Uterus (tissue), 4 donors: ENCODE results near the gene NBAS. TPM values are rescaled to one million over a fixed set of nuclear protein-coding genes. Genes with fewer than 3 reads are reported as not detected.

Experiments used
- DNase-seq, 2 donors: peaks; one replicate each; pipeline ENCODE4 v3.0.0-alpha.2; 2019 to 2020
- H3K27ac ChIP-seq, 2 donors: fragments of 200-600 bp; sonication (generic); 1 replicate in 1 of 2; 2 replicates in 1 of 2; pipeline ENCODE4 v1.5.1; 2016 to 2018
- H3K27me3 ChIP-seq, 2 donors: fragments of 200-600 bp; sonication (generic); one replicate each; pipeline ENCODE4 v1.5.1; 2018 to 2019; ENCODE audit warnings: control low read depth in 1 of 2
- H3K36me3 ChIP-seq, 2 donors: fragments of 200-600 bp; sonication (generic); one replicate each; pipeline ENCODE4 v1.5.1; 2019; ENCODE audit warnings: control low read depth in 1 of 2
- H3K4me1 ChIP-seq, 2 donors: fragments of 200-600 bp; sonication (generic); one replicate each; pipeline ENCODE4 v1.5.1; 2018 to 2019; ENCODE audit warnings: control low read depth in 1 of 2
- H3K4me3 ChIP-seq, 2 donors: fragments of 200-600 bp; sonication (generic); 1 replicate in 1 of 2; 2 replicates in 1 of 2; pipeline ENCODE4 v1.5.1; 2018 to 2019; ENCODE audit warnings: mild to moderate bottlenecking in 1 of 2
- H3K9me3 ChIP-seq, 2 donors: fragments of 200-600 bp; sonication (generic); one replicate each; pipeline ENCODE4 v1.5.1; 2019; ENCODE audit warnings: control low read depth in 1 of 2
- POLR2A ChIP-seq, 2 donors: fragments of 450-650 bp; IDR thresholded peaks; one replicate each; pipeline ENCODE4 v1.6.1; 2016; ENCODE audit warnings: antibody characterized with exemption in 2 of 2, mild to moderate bottlenecking in 1 of 2, moderate library complexity in 1 of 2
- intact Hi-C: fragments of 100-400 bp; cut with DNase I; formaldehyde crosslinking; loops from one replicate; pipeline ENCODE4 v1.15.1; 2023; ENCODE audit warnings: low total_unique reads
- total RNA-seq, 4 donors: library from RNA; depleted of rRNA in 3 of 4; stranded (reverse); fragments of >200 nt in 3 of 4; gene quantifications; one replicate each; pipeline versions ENCODE4 v1.1.0 to v1.2.4, GENCODE V29; 2014 to 2023
- TF ChIP-seq, protein P1 (sequence below), 4 experiments: fragments of 200-600 bp in 2 of 4; fragments of 450-650 bp in 2 of 4; sonication (generic) in 2 of 4; IDR thresholded peaks; one replicate each; pipeline ENCODE4 v1.5.1; 2016 to 2019; ENCODE audit warnings: antibody characterized with exemption in 4 of 4, mild to moderate bottlenecking in 2 of 4, moderate library complexity in 1 of 4
- donor health status: DM: yes; HTN: yes; CAD: no.

Gene NBAS
- total RNA-seq, 4 donors from 2014 or later = 36.2 to 93.5 (median 49.5) TPM

GRCh38 chr2:15606481-15607441 is 45.6 kb upstream of the NBAS start:
- Histone ChIP-seq H3K27me3 (no peaks in the 10 kb centered on the region), H3K4me3 (no peak overlapping the region), H3K27ac (no peak overlapping the region), H3K4me1 (no peaks in the 10 kb centered on the region), H3K36me3 (no peaks in the 10 kb centered on the region), H3K9me3 (no peaks in the 10 kb centered on the region)
- intact Hi-C loops = no loop called here
- TF ChIP-seq, protein P1, sequence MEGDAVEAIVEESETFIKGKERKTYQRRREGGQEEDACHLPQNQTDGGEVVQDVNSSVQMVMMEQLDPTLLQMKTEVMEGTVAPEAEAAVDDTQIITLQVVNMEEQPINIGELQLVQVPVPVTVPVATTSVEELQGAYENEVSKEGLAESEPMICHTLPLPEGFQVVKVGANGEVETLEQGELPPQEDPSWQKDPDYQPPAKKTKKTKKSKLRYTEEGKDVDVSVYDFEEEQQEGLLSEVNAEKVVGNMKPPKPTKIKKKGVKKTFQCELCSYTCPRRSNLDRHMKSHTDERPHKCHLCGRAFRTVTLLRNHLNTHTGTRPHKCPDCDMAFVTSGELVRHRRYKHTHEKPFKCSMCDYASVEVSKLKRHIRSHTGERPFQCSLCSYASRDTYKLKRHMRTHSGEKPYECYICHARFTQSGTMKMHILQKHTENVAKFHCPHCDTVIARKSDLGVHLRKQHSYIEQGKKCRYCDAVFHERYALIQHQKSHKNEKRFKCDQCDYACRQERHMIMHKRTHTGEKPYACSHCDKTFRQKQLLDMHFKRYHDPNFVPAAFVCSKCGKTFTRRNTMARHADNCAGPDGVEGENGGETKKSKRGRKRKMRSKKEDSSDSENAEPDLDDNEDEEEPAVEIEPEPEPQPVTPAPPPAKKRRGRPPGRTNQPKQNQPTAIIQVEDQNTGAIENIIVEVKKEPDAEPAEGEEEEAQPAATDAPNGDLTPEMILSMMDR (IDR thresholded peaks at IDR 0.05) = no peak
- TF ChIP-seq POLR2A (IDR thresholded peaks at IDR 0.05) = no peak
- DNase-seq = no peak

- Histone ChIP-seq H3K27me3 (no peaks in the 10 kb centered on the region), H3K4me1 (no peaks in the 10 kb centered on the region), H3K27ac (no peak overlapping the region), H3K9me3 (no peaks in the 10 kb centered on the region), H3K36me3 (no peaks in the 10 kb centered on the region), H3K4me3 (no peak overlapping the region)
- TF ChIP-seq POLR2A (IDR thresholded peaks at IDR 0.05) = no peak
- TF ChIP-seq, protein P1 (IDR thresholded peaks at IDR 0.05) = no peak
- no peak for DNase-seq
- intact Hi-C loops = no loop called here
Observed at GRCh38 chr2:15605721-15606120, 44.6 kb upstream of the NBAS start.

DNA sequence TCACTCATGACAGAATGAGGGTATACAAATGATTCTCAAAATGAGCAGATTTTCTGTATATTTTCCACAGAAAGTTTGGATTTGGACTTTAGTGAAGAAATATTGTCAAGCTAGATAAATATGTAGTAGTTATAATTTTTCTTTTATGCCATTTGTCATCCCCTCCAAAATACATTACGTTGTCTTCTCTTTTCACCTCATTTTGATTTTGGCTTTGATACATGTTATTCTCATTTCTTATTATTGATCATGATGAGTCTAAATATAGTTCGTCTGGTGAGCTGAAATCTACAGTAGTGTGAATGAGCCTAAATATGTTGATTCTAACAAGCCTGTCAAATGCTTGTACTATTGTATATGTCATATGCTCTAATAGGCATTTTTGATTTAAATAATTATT is 42.8 kb upstream of the NBAS start:
- intact Hi-C loops = no loop called here
- H3K27ac ChIP-seq = no peak overlapping the region
- no peaks in the 10 kb centered on the region for H3K4me1 ChIP-seq
- DNase-seq = no peak
- TF ChIP-seq, protein P1 (IDR thresholded peaks at IDR 0.05) = no peak
- TF ChIP-seq POLR2A (IDR thresholded peaks at IDR 0.05) = no peak
- no peak overlapping the region for H3K4me3 ChIP-seq
- H3K36me3 ChIP-seq = no peaks in the 10 kb centered on the region
- no peaks in the 10 kb centered on the region for H3K27me3 ChIP-seq
- H3K9me3 ChIP-seq = no peaks in the 10 kb centered on the region

GRCh38 chr2:15603044-15603765 is 42.1 kb upstream of the NBAS start:
- H3K27ac ChIP-seq = no peak overlapping the region
- H3K4me3 ChIP-seq = no peak overlapping the region
- intact Hi-C loops = no loop called here
- TF ChIP-seq POLR2A (IDR thresholded peaks at IDR 0.05) = no peak
- TF ChIP-seq, protein P1 (IDR thresholded peaks at IDR 0.05) = no peak
- no peak for DNase-seq
- no peaks in the 10 kb centered on the region for H3K27me3 ChIP-seq
- H3K4me1 ChIP-seq = no peaks in the 10 kb centered on the region
- H3K36me3 ChIP-seq = no peaks in the 10 kb centered on the region
- H3K9me3 ChIP-seq = no peaks in the 10 kb centered on the region

GRCh38 chr2:15602393-15602792 is 41.3 kb upstream of the NBAS start:
- H3K9me3 ChIP-seq = no peaks in the 10 kb centered on the region
- no peak overlapping the region for H3K4me3 ChIP-seq
- H3K27me3 ChIP-seq = no peaks in the 10 kb centered on the region
- TF ChIP-seq, protein P1 (IDR thresholded peaks at IDR 0.05) = no peak
- TF ChIP-seq POLR2A (IDR thresholded peaks at IDR 0.05) = no peak
- DNase-seq = no peak
- H3K4me1 ChIP-seq = no peaks in the 10 kb centered on the region
- intact Hi-C loops = no loop called here
- no peaks in the 10 kb centered on the region for H3K36me3 ChIP-seq
- no peak overlapping the region for H3K27ac ChIP-seq
